Caco-2 (cell line): ENCODE data around the gene MIA2. TPM values are rescaled to one million over a fixed set of nuclear protein-coding genes. Genes with fewer than 3 reads are reported as not detected.

ENCODE experiments used
- BruUV-seq: library from RNA; stranded (reverse); fragments of 400-500 nt; replicated peaks from 2 replicates; lab custom pipeline; 2021; lab: Mats Ljungman, UMichigan
- CTCF ChIA-PET: fragments of 300-600 bp; sonication (Branson Sonifier 250); formaldehyde crosslinking; loops from one replicate; lab custom pipeline; 2022; ENCODE audit warnings: antibody characterized with exemption; lab: Charles Lee
- POLR2A ChIA-PET: fragments of 300-600 bp; sonication (Branson Sonifier 250); formaldehyde crosslinking; loops from one replicate; lab custom pipeline; 2022; ENCODE audit warnings: antibody characterized with exemption; lab: Charles Lee
- DNase-seq, 2 experiments: peaks; one replicate each; pipeline versions ENCODE4 v3.0.0 to v3.0.0-alpha.2; 2020 to 2022
- H3K27me3 ChIP-seq: replicated peaks from 2 replicates; pipeline ENCODE4 v1.6.0; 2011; ENCODE audit warnings: low read length; ENCODE audit not compliant: control insufficient read depth, insufficient read depth
- H3K36me3 ChIP-seq: 2 replicates; pipeline ENCODE4 v1.5.1; 2011; ENCODE audit warnings: low read length; ENCODE audit not compliant: control insufficient read depth, insufficient read depth
- H3K4me1 ChIP-seq: fragments of 250-450 bp; sonication (Bioruptor Pico); 2 replicates; pipeline ENCODE4 v1.5.1; 2020; ENCODE audit warnings: mild to moderate bottlenecking
- H3K4me3 ChIP-seq: 2 replicates; pipeline ENCODE4 v1.5.1; 2011; ENCODE audit warnings: low read depth, mild to moderate bottlenecking, control low read depth, low read length
- H3K9me3 ChIP-seq: fragments of 250-450 bp; sonication (Bioruptor Pico); 2 replicates; pipeline ENCODE4 v1.5.1; 2020; ENCODE audit warnings: mild to moderate bottlenecking, moderate library complexity
- H3K27ac Mint-ChIP-seq: one replicate; pipeline ENCODE4 v1.8.0; 2022; ENCODE audit warnings: mixed read lengths; ENCODE audit not compliant: unreplicated experiment
- H3K27me3 Mint-ChIP-seq: one replicate; pipeline ENCODE4 v1.8.0; 2022; ENCODE audit warnings: mixed read lengths; ENCODE audit not compliant: insufficient read depth, unreplicated experiment
- H3K36me3 Mint-ChIP-seq: one replicate; pipeline ENCODE4 v1.8.0; 2022; ENCODE audit warnings: mild to moderate bottlenecking, mixed read lengths; ENCODE audit not compliant: insufficient read depth, unreplicated experiment
- H3K4me1 Mint-ChIP-seq: one replicate; pipeline ENCODE4 v1.8.0; 2022; ENCODE audit warnings: low read depth, mixed read lengths; ENCODE audit not compliant: unreplicated experiment
- H3K4me3 Mint-ChIP-seq: one replicate; pipeline ENCODE4 v1.8.0; 2022; ENCODE audit warnings: mild to moderate bottlenecking, moderate library complexity, mixed read lengths; ENCODE audit not compliant: unreplicated experiment
- H3K9me3 Mint-ChIP-seq: one replicate; pipeline ENCODE4 v1.8.0; 2022; ENCODE audit warnings: mixed read lengths; ENCODE audit not compliant: unreplicated experiment
- intact Hi-C: fragments of 100-400 bp; cut with micrococcal nuclease; formaldehyde crosslinking; loops from one replicate; pipeline ENCODE4 v1.10.0; 2022; ENCODE audit not compliant: unreplicated experiment
- total RNA-seq: library from RNA; stranded (reverse); gene quantifications from 2 replicates; pipeline ENCODE4 v1.2.3, GENCODE V29; 2022
- TF ChIP-seq, protein P1 (sequence below), 2 experiments: fragments of 200-600 bp in 1 of 2; IDR thresholded peaks; 1 replicate in 1 of 2; 2 replicates in 1 of 2; pipeline versions ENCODE4 v1.5.1 to v1.8.0; 2011 to 2022; ENCODE audit warnings: antibody characterized with exemption in 1 of 2, control low read depth in 1 of 2, inconsistent platforms in 1 of 2, low read depth in 1 of 2, low read length in 1 of 2, mild to moderate bottlenecking in 1 of 2, moderate library complexity in 1 of 2; ENCODE audit not compliant: insufficient read depth in 1 of 2, severe bottlenecking in 1 of 2, unreplicated experiment in 1 of 2

The MIA2 gene
- total RNA-seq, 1 experiment from 2014 or later = 71.5 TPM

DNA sequence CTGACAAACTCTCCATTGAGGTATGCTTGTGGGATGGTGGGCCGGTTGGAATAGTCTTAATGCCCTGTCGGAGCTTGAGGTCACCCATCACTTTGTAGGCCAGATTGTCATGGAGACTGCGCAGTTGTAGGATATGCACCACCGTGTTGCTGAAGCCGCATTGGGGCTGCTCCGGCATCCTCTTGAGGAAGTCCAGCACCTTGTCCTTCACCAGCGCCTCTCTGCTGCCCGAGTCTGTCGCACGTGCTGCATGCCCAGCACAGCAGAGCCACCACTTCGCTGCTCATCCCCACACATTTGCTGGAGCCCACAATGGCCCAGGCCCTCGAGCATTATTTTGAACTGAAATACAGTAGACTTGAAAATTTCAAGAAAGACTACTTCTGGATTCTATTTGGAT, 136.7 kb downstream of the MIA2 start:
- no peaks in the 10 kb centered on the region for H3K9me3 ChIP-seq
- DNase-seq = no peak
- H3K9me3 Mint-ChIP-seq = no peaks in the 10 kb centered on the region
- H3K4me3 ChIP-seq = no peak overlapping the region
- no TSS peak for BruUV-seq
- H3K27me3 Mint-ChIP-seq = no peaks in the 10 kb centered on the region
- no peaks in the 10 kb centered on the region for H3K4me1 ChIP-seq
- CTCF ChIA-PET = no interaction called here
- intact Hi-C loops = no loop called here
- POLR2A ChIA-PET = interaction anchor here (0.5 kb wide), 1 partner anchor 267 kb away, joined by 3 read pairs; no protein-coding TSS in a partner anchor
- H3K4me1 Mint-ChIP-seq = peaks cover 11% of the 10 kb centered on the region
- H3K27ac Mint-ChIP-seq = no peak overlapping the region
- no peak overlapping the region for H3K4me3 Mint-ChIP-seq
- no peaks in the 10 kb centered on the region for H3K27me3 ChIP-seq
- no peaks in the 10 kb centered on the region for H3K36me3 ChIP-seq
- no peaks in the 10 kb centered on the region for H3K36me3 Mint-ChIP-seq
- TF ChIP-seq, protein P1, sequence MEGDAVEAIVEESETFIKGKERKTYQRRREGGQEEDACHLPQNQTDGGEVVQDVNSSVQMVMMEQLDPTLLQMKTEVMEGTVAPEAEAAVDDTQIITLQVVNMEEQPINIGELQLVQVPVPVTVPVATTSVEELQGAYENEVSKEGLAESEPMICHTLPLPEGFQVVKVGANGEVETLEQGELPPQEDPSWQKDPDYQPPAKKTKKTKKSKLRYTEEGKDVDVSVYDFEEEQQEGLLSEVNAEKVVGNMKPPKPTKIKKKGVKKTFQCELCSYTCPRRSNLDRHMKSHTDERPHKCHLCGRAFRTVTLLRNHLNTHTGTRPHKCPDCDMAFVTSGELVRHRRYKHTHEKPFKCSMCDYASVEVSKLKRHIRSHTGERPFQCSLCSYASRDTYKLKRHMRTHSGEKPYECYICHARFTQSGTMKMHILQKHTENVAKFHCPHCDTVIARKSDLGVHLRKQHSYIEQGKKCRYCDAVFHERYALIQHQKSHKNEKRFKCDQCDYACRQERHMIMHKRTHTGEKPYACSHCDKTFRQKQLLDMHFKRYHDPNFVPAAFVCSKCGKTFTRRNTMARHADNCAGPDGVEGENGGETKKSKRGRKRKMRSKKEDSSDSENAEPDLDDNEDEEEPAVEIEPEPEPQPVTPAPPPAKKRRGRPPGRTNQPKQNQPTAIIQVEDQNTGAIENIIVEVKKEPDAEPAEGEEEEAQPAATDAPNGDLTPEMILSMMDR (IDR thresholded peaks at IDR 0.05; ENCODE audit: insufficient read depth in 1 of 2, low read depth in 1 of 2, low read length in 1 of 2, severe bottlenecking in 1 of 2, unreplicated experiment in 1 of 2) = no peak

DNA sequence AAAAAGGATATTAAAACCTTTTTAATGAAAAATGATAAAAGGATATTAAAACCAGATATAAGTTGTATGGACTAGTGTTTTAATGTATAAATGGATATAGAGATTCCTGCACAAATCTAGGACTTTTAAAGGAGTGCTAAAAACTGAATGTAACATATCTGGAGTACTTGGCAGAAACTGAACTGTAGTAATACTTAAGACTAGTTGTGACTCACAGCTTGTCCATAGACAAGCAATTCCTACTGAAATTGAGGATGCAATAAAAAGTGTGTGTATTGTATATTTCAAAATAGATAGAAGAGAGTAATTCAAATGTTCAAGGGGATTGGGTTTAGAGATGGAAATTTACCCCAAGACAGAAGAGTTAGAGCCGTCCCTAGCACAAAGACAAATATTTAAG, 138.9 kb downstream of the MIA2 start:
- Mint-ChIP-seq H3K4me3 (no peak overlapping the region), H3K27ac (no peak overlapping the region), H3K27me3 (no peaks in the 10 kb centered on the region), H3K36me3 (no peaks in the 10 kb centered on the region), H3K4me1 (peaks cover 20% of the 10 kb centered on the region), H3K9me3 (no peaks in the 10 kb centered on the region)
- DNase-seq = no peak
- H3K9me3 ChIP-seq = no peaks in the 10 kb centered on the region
- H3K36me3 ChIP-seq = no peaks in the 10 kb centered on the region
- H3K27me3 ChIP-seq = no peaks in the 10 kb centered on the region
- H3K4me3 ChIP-seq = no peak overlapping the region
- peaks cover 18% of the 10 kb centered on the region for H3K4me1 ChIP-seq
- TF ChIP-seq, protein P1 (IDR thresholded peaks at IDR 0.05; ENCODE audit: insufficient read depth in 1 of 2, low read depth in 1 of 2, low read length in 1 of 2, severe bottlenecking in 1 of 2, unreplicated experiment in 1 of 2) = no peak
- ChIA-PET POLR2A (no interaction called here), CTCF (no interaction called here)
- intact Hi-C loops = no loop called here
- BruUV-seq = no TSS peak

DNA sequence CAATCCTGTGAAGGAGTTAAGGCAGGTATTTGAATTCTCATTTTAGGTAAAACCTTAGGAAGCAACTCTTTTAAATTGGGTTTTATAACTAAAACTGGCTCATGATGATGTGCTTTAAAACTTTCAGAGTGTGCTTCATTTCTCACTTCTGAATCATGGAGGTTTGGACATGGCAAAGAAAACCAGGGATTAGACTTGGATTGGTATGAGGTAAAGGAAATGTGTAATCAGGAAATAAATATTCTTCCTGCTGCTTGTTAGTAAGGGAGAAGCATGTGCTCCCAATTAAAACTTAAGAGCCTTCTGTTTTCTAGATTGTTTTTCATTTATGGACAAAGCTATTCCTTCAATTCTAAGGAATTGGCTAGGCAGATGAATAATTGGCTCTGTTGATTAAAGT, 141.1 kb downstream of the MIA2 start:
- BruUV-seq = no TSS peak
- Mint-ChIP-seq H3K4me1 (peaks cover 15% of the 10 kb centered on the region), H3K27ac (no peak overlapping the region), H3K4me3 (no peak overlapping the region), H3K36me3 (no peaks in the 10 kb centered on the region), H3K27me3 (no peaks in the 10 kb centered on the region), H3K9me3 (no peaks in the 10 kb centered on the region)
- Histone ChIP-seq H3K27me3 (no peaks in the 10 kb centered on the region), H3K36me3 (no peaks in the 10 kb centered on the region), H3K9me3 (no peaks in the 10 kb centered on the region), H3K4me1 (peaks cover 20% of the 10 kb centered on the region), H3K4me3 (no peak overlapping the region)
- intact Hi-C loops = no loop called here
- CTCF ChIA-PET = no interaction called here
- TF ChIP-seq, protein P1 (IDR thresholded peaks at IDR 0.05; ENCODE audit: insufficient read depth in 1 of 2, low read depth in 1 of 2, low read length in 1 of 2, severe bottlenecking in 1 of 2, unreplicated experiment in 1 of 2) = no peak
- POLR2A ChIA-PET = no interaction called here
- DNase-seq = no peak
